Ishikawa (cell line): ENCODE results near the gene BNIP5.

Experiments
- CREB1 ChIP-seq: IDR thresholded peaks from 2 replicates; pipeline ENCODE4 v1.6.1; 2012; ENCODE audit warnings: low read depth
- EP300 ChIP-seq: IDR thresholded peaks from 2 replicates; pipeline ENCODE4 v1.6.1; 2012; ENCODE audit warnings: borderline replicate concordance
- FOXM1 ChIP-seq: IDR thresholded peaks from 2 replicates; pipeline ENCODE4 v1.6.1; 2012; ENCODE audit warnings: low read depth, borderline replicate concordance
- MAX ChIP-seq: IDR thresholded peaks from 2 replicates; pipeline ENCODE4 v1.6.1; 2012
- TAF1 ChIP-seq: IDR thresholded peaks from 2 replicates; pipeline ENCODE4 v1.6.1; 2012; ENCODE audit warnings: low read depth, mild to moderate bottlenecking
- TEAD4 ChIP-seq: IDR thresholded peaks from 2 replicates; pipeline ENCODE4 v1.6.1; 2012
- YY1 ChIP-seq: IDR thresholded peaks from 2 replicates; pipeline ENCODE4 v1.6.1; 2012; ENCODE audit warnings: low read depth
- ZBTB7A ChIP-seq: IDR thresholded peaks from 2 replicates; pipeline ENCODE4 v1.6.1; 2012; ENCODE audit warnings: low read depth
- TF ChIP-seq, protein P1 (sequence below): IDR thresholded peaks from 2 replicates; pipeline ENCODE4 v1.6.1; 2012; ENCODE audit warnings: low read depth, mild to moderate bottlenecking

- TF ChIP-seq YY1 (no peak), EP300 (no peak), FOXM1 (no peak), TEAD4 (no peak), ZBTB7A (no peak), CREB1 (no peak), TAF1 (no peak), MAX (no peak)
- TF ChIP-seq, protein P1, sequence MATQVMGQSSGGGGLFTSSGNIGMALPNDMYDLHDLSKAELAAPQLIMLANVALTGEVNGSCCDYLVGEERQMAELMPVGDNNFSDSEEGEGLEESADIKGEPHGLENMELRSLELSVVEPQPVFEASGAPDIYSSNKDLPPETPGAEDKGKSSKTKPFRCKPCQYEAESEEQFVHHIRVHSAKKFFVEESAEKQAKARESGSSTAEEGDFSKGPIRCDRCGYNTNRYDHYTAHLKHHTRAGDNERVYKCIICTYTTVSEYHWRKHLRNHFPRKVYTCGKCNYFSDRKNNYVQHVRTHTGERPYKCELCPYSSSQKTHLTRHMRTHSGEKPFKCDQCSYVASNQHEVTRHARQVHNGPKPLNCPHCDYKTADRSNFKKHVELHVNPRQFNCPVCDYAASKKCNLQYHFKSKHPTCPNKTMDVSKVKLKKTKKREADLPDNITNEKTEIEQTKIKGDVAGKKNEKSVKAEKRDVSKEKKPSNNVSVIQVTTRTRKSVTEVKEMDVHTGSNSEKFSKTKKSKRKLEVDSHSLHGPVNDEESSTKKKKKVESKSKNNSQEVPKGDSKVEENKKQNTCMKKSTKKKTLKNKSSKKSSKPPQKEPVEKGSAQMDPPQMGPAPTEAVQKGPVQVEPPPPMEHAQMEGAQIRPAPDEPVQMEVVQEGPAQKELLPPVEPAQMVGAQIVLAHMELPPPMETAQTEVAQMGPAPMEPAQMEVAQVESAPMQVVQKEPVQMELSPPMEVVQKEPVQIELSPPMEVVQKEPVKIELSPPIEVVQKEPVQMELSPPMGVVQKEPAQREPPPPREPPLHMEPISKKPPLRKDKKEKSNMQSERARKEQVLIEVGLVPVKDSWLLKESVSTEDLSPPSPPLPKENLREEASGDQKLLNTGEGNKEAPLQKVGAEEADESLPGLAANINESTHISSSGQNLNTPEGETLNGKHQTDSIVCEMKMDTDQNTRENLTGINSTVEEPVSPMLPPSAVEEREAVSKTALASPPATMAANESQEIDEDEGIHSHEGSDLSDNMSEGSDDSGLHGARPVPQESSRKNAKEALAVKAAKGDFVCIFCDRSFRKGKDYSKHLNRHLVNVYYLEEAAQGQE = no peak
These were observed 2.5 kb upstream of the BNIP5 start for GRCh38 chr6:36339146-36339545.
